NCI-H460 (cell line): ENCODE data around the gene ISL2. TPM values are rescaled to one million over a fixed set of nuclear protein-coding genes. Genes with fewer than 3 reads are reported as not detected.

Experiments used
- DNase-seq: peaks from one replicate; pipeline ENCODE4 v3.0.0-alpha.2; 2016; ENCODE audit warnings: low read depth; ENCODE audit errors: extremely low read depth
- total RNA-seq: library from RNA; depleted of rRNA; stranded (reverse); fragments of >200 nt; shearing (Covaris generic); gene quantifications from 2 replicates; pipeline ENCODE4 v1.2.3, GENCODE V29; 2014

ISL2 gene
- total RNA-seq, 1 experiment from 2014 or later: 6.2 TPM

GRCh38 chr15:76341366-76342057, 4.9 kb downstream of the ISL2 start:
- no peak for DNase-seq

- DNase-seq: no peak
Observed at GRCh38 chr15:76342058-76342381, 5.4 kb downstream of the ISL2 start.

- no peak for DNase-seq
Observed at GRCh38 chr15:76342382-76343201, 6.0 kb downstream of the ISL2 start.

- no peak for DNase-seq
Observed at GRCh38 chr15:76343313-76343996, 6.9 kb downstream of the ISL2 start.

GRCh38 chr15:76344893-76345582, 8.5 kb downstream of the ISL2 start:
- no peak for DNase-seq

GRCh38 chr15:76345583-76345879, 9.0 kb downstream of the ISL2 start:
- no peak for DNase-seq

GRCh38 chr15:76345880-76346668, 9.5 kb downstream of the ISL2 start:
- no peak for DNase-seq

- no peak for DNase-seq
Observed at GRCh38 chr15:76346669-76347481, 10.3 kb downstream of the ISL2 start.

- DNase-seq: peak; percentile 82
Observed at GRCh38 chr15:76347482-76348055, 11.0 kb downstream of the ISL2 start.

GRCh38 chr15:76349301-76350070, 12.9 kb downstream of the ISL2 start:
- no peak for DNase-seq

- DNase-seq: no peak
Observed at GRCh38 chr15:76353023-76353577, 16.5 kb downstream of the ISL2 start.

- no peak for DNase-seq
Observed at GRCh38 chr15:76353903-76354302, 17.3 kb downstream of the ISL2 start.

GRCh38 chr15:76354823-76355440, 18.4 kb downstream of the ISL2 start:
- DNase-seq: no peak

GRCh38 chr15:76358453-76358852, 21.9 kb downstream of the ISL2 start:
- DNase-seq: no peak

- no peak for DNase-seq
Observed at GRCh38 chr15:76359152-76359551, 22.6 kb downstream of the ISL2 start.

GRCh38 chr15:76360416-76360815, 23.8 kb downstream of the ISL2 start:
- DNase-seq: no peak

GRCh38 chr15:76363251-76363650, 26.7 kb downstream of the ISL2 start:
- DNase-seq: no peak

GRCh38 chr15:76366714-76367113, 30.1 kb downstream of the ISL2 start:
- no peak for DNase-seq
